Liver (tissue), 2 donors: ENCODE data around the gene WDR62.

Experiments
- CTCF ChIP-seq: fragments of 150-350 bp; IDR thresholded peaks from 2 replicates; pipeline ENCODE4 v1.5.1; 2017; ENCODE audit warnings: improper control_type of control experiment, low read depth, low read length; ENCODE audit not compliant: missing input control
- FOXA1 ChIP-seq: IDR thresholded peaks from 2 replicates; pipeline ENCODE4 v1.6.1; 2016; ENCODE audit warnings: antibody characterized with exemption
- donor health status: healthy.

GRCh38 chr19:36046443-36047050 lies 8.2 kb upstream of the WDR62 start:
- TF ChIP-seq CTCF (no peak), FOXA1 (no peak)
